Fibroblast of skin of left quadriceps (primary cell): ENCODE data around the gene BCL7C.
"Not testable (repeated sequence)": the region's sequence is repeated elsewhere in the genome, so short reads cannot be mapped to it uniquely, and the experiment has no call there.

Source experiments
- DNase-seq, 2 experiments: peaks; one replicate each; pipeline ENCODE4 v3.0.0-alpha.2; 2013; ENCODE audit warnings: low read depth in 2 of 2

The BCL7C gene

DNA sequence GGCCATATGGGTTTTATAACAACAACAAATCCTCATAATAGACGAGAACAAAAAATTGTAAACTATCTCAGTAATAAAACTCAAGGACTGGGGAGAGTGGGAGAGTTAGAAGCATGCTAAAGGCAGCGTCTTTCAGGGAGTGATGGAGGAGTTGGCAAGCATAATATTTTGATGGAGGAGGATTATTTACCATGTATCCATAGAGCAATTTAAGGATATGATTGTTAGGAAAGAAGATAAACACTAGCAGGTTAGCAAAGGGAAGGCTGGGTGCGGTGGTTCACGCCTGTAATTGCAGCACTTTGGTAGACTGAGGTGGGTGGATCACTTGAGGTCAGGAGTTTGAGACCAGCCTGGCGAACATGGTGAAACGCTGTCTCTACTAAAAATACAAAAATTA, 27.8 kb downstream of the BCL7C start:
- no peak for DNase-seq

DNA sequence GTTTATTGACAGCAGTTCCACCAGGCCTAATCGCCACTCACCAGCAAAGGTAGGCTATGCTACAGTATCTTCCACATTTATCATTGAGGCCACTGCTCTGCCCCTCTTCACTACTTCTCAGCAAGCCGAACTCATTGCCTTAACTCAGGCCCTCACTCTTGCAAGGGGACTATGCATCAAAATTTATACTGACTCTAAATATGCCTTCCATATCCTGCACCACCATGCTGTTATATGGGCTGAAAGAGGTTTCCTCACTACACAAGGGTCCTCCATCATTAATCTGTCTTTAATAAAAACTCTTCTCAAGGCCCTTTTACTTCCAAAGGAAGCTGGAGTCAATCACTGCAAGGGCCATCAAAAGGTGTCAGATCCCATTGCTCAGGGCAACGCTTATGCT, 30.7 kb downstream of the BCL7C start:
- DNase-seq, result not testable (repeated sequence)

- DNase-seq, result not testable (repeated sequence)
These were observed 33.1 kb downstream of the BCL7C start for GRCh38 chr16:30860729-30861128.

DNA sequence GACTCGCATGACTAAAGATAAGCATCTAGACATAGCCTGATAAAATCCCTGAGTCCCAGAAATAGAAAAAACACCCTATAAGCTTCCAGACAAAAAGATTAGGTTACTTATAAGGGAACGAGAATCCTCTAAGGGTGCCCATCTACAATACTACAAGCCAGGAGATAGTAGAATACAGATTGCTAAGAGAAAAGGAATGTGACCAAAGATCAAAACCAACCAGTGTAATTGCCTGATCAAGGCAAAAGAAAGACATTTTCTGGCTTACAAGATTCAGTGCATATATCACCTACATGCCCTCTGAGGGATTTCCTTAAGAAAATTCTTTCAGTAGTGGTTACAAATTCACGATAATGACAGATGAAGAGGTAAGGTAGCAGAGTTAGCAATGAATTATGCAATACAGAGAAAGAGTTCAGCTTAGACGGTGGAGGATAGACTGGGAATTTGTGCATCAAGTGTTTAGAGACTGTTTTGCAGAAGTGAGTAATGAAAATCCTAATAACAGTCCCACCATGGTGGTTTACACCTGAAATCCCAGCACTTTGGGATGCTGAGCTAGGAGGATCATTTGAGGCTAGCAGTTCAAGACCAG, 35.0 kb downstream of the BCL7C start:
- no peak for DNase-seq

- DNase-seq, result no peak
These were observed 35.8 kb downstream of the BCL7C start for GRCh38 chr16:30858111-30858495.

- no peak for DNase-seq
These were observed 40.1 kb downstream of the BCL7C start for GRCh38 chr16:30853758-30854157.

- DNase-seq, result no peak
These were observed 43.6 kb downstream of the BCL7C start for GRCh38 chr16:30850246-30850645.

DNA sequence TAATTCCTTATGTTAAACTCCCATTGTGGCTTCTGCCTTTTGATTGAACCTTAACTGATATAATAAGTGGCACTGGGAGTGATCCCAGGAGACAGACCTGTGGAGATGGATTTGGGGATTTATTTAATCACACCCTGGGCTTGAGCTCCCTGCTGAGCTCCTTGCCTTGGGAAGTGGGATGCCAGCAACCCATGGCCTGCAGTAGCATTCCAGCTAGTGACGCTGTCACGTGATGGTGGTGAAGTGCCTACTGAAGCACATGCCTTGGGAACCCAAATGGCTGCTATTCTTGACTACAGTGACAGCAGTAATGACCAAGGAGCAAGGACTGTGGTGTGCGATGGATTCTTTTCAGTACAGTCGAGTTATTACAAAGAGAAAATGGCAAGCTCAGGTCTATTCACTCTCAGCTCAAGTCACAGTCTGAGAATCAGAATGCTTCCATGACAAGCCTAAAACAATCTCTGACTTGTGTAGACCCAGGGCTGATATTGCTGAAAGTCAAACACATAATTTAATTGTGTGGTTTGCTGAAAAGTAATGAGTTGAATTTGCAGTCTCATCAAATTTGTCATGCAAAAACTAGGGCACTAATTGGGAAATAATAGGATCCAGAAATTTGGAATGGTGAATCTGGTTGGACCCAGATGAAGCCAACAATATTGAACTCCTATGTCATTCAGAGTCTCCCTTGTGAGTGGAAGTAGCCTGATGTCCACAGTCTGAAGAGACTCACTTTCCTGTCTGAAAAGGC, 47.1 kb downstream of the BCL7C start:
- DNase-seq, result no peak

GRCh38 chr16:30844671-30845449, 49.0 kb downstream of the BCL7C start:
- DNase-seq, result peak; percentile 71 to 74

GRCh38 chr16:30844346-30844670, 49.6 kb downstream of the BCL7C start:
- no peak for DNase-seq

GRCh38 chr16:30843501-30843900, 50.4 kb downstream of the BCL7C start:
- no peak for DNase-seq

DNA sequence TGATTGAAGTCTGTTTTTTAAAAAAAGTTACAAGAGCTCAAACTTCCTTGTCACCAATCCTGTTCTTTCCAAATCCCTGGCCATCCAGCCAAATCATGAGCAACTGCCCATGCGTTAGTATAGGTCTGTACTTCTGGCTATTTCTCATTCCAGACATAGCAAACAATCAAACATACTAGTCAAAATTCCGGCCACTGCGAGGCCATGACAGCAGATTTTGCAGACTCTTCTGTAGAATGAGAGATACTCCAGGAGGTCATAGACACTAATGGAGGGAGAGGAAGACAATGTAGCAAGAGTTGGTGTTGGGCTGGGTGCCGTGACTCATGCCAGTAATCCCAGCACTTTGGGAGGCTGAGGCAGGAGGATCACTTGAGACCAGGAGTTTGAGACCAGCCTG, 50.9 kb downstream of the BCL7C start:
- DNase-seq, result no peak

GRCh38 chr16:30841332-30841731, 52.5 kb downstream of the BCL7C start:
- DNase-seq, result no peak

DNA sequence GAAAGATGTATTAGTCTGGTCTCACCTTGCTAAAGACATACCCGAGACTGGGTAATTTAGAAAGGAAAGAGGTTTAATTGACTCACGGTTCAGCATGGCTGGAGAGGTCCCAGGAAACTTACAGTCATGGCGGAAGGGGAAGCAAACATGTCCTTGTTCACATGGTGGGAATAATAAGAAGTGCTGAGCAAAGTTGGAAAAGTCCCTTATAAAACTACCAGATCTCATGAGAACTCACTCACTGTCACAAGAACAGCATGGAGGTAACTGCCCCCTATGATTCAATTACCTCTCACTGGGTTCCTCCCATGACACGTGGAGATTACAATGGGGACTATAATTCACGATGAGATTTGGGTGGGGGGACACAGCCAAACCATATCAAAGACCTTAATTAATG, 53.3 kb downstream of the BCL7C start:
- DNase-seq, result no peak

DNA sequence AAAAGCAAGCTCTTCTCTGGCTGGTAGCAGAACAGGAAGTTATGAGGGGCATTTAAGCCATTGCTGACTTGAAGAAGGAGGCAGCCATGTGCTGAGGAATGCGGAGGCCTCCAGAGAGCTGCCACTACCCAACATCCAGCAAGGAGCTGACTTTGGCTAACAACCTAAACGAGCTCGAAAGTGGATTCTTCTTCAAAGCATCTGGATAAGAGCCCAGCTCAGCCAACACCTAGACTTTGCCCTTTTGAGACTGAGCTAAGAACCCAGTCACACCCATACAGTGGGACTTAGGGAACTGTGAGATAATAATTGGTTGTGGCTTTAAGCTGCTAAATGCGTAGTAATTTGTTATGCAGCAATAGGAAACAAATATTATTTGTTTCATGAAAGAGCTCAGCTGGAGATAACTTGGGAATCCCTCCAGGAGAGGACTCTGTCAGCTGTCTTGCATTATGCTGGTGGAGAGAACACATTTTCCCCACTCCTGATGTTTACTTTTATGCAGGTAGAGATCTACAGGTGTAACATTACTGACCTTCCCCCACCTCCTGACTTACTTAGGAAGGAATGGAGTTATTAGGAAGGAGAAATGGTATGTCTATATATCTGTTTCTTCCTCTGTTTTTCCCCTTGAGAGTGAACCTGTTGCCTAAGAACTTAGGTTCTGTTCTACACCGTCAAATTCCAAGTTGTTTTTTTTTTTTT, 54.2 kb downstream of the BCL7C start:
- no peak for DNase-seq

GRCh38 chr16:30838876-30839471, 54.9 kb downstream of the BCL7C start:
- DNase-seq, result no peak

GRCh38 chr16:30837904-30838303, 56.0 kb downstream of the BCL7C start:
- DNase-seq, result no peak
